SK-N-SH (cell line): ENCODE results near the gene EFCAB6. TPM values are rescaled to one million over a fixed set of nuclear protein-coding genes. Genes with fewer than 3 reads are reported as not detected.

Source experiments
- CTCF ChIA-PET: fragments of 300-600, 350-600 bp; formaldehyde crosslinking; extraction: SDS; loops from one replicate; lab custom pipeline; 2021; lab: Yijun Ruan, JAX
- POLR2A ChIA-PET: fragments of 350-600 bp; sonication (Branson Sonifier 250); formaldehyde crosslinking; extraction: SDS; loops from one replicate; lab custom pipeline; 2020; ENCODE audit warnings: antibody characterized with exemption, inconsistent platforms; lab: Yijun Ruan, JAX
- DNase-seq: peaks from one replicate; pipeline ENCODE4 v3.0.0; 2012
- H2AFZ ChIP-seq: fragments of 200-600 bp; sonication (generic); 2 replicates; pipeline ENCODE4 v1.8.1; 2016; ENCODE audit warnings: antibody characterized with exemption, mild to moderate bottlenecking, low read depth
- H3F3A ChIP-seq: fragments of 200-600 bp; sonication (generic); replicated peaks from 2 replicates; pipeline ENCODE3; 2016; ENCODE audit warnings: antibody characterized with exemption, mild to moderate bottlenecking; ENCODE audit not compliant: insufficient read depth
- H3K27ac ChIP-seq, 2 experiments: fragments of 200-500 bp in 1 of 2; fragments of 200-600 bp in 1 of 2; sonication (Bioruptor generic) in 1 of 2; sonication (generic), shearing (Covaris generic) in 1 of 2; 2 replicates each; pipeline versions ENCODE4 v1.5.1 to v1.6.1; 2014 to 2016; ENCODE audit warnings: low read depth in 2 of 2, inconsistent platforms in 1 of 2, low read length in 1 of 2, mild to moderate bottlenecking in 1 of 2, mixed read lengths in 1 of 2
- H3K27me3 ChIP-seq: fragments of 200-600 bp; sonication (generic), shearing (Covaris generic); 2 replicates; pipeline ENCODE4 v1.6.1; 2016; ENCODE audit warnings: mixed run types; ENCODE audit not compliant: insufficient read depth
- H3K36me3 ChIP-seq, 2 experiments: fragments of 200-500 bp in 1 of 2; fragments of 200-600 bp in 1 of 2; sonication (Bioruptor generic) in 1 of 2; sonication (generic) in 1 of 2; replicated peaks in 1 of 2; 2 replicates each; pipeline versions ENCODE3 to v1.5.1; 2014 to 2016; ENCODE audit warnings: low read length in 1 of 2, mild to moderate bottlenecking in 1 of 2; ENCODE audit not compliant: insufficient read depth in 2 of 2, control insufficient read depth in 1 of 2
- H3K4me1 ChIP-seq, 2 experiments: fragments of 200-500 bp in 1 of 2; fragments of 200-600 bp in 1 of 2; sonication (Bioruptor generic) in 1 of 2; sonication (generic), shearing (Covaris generic) in 1 of 2; 2 replicates each; pipeline versions ENCODE4 v1.5.1 to v1.6.1; 2014 to 2016; ENCODE audit warnings: low read depth in 1 of 2, low read length in 1 of 2, mixed run types in 1 of 2; ENCODE audit not compliant: insufficient read depth in 2 of 2, control insufficient read depth in 1 of 2
- H3K4me2 ChIP-seq: fragments of 200-600 bp; sonication (generic), shearing (Covaris generic); 2 replicates; pipeline ENCODE4 v1.6.1; 2017; ENCODE audit warnings: mixed run types
- H3K4me3 ChIP-seq, 2 experiments: fragments of 200-500 bp in 1 of 2; fragments of 200-600 bp in 1 of 2; sonication (Bioruptor generic) in 1 of 2; sonication (generic), shearing (Covaris generic) in 1 of 2; 2 replicates each; pipeline versions ENCODE4 v1.5.1 to v1.8.1; 2014 to 2016; ENCODE audit warnings: low read depth in 2 of 2, inconsistent platforms in 1 of 2, low read length in 1 of 2, mild to moderate bottlenecking in 1 of 2, mixed read lengths in 1 of 2, moderate library complexity in 1 of 2
- H3K79me2 ChIP-seq: fragments of 200-600 bp; sonication (generic); 2 replicates; pipeline ENCODE4 v1.8.1; 2017; ENCODE audit warnings: mild to moderate bottlenecking; ENCODE audit not compliant: insufficient read depth
- H3K9ac ChIP-seq: fragments of 200-600 bp; sonication (generic); 2 replicates; pipeline ENCODE4 v1.6.1; 2017; ENCODE audit warnings: mixed run types
- H3K9me2 ChIP-seq: fragments of 200-600 bp; sonication (generic); 2 replicates; pipeline ENCODE4 v1.6.1; 2017; ENCODE audit warnings: mixed run types
- H3K9me3 ChIP-seq: fragments of 200-600 bp; sonication (generic); 2 replicates; pipeline ENCODE4 v1.6.1; 2017; ENCODE audit warnings: mixed run types, mild to moderate bottlenecking, moderate library complexity
- H4K20me1 ChIP-seq: fragments of 200-600 bp; sonication (generic); 2 replicates; pipeline ENCODE4 v1.6.1; 2017; ENCODE audit warnings: mild to moderate bottlenecking, mixed run types; ENCODE audit not compliant: insufficient read depth
- CHD2 ChIP-seq: fragments of 150-350 bp; IDR thresholded peaks from 2 replicates; pipeline ENCODE4 v1.6.1; 2018; ENCODE audit warnings: low read length; ENCODE audit not compliant: partially characterized antibody
- ELF1 ChIP-seq: IDR thresholded peaks from 2 replicates; pipeline ENCODE4 v1.4.0; 2012
- EP300 ChIP-seq, 2 experiments: IDR thresholded peaks; 2 replicates each; pipeline versions ENCODE4 v1.4.0 to v1.6.1; 2012; ENCODE audit warnings: borderline replicate concordance in 1 of 2, low read depth in 1 of 2, low read length in 1 of 2
- JUND ChIP-seq: IDR thresholded peaks from 2 replicates; pipeline ENCODE4 v1.4.0; 2012
- NRF1 ChIP-seq: IDR thresholded peaks from 2 replicates; pipeline ENCODE4 v1.6.1; 2012; ENCODE audit warnings: low read depth, mild to moderate bottlenecking, low read length
- RFX5 ChIP-seq: IDR thresholded peaks from 2 replicates; pipeline ENCODE4 v1.6.1; 2012; ENCODE audit warnings: mild to moderate bottlenecking, improper control_type of control experiment, low read length
- TAF1 ChIP-seq: IDR thresholded peaks from 2 replicates; pipeline ENCODE4 v1.6.1; 2012; ENCODE audit warnings: low read depth, mild to moderate bottlenecking, low read length, moderate library complexity, borderline replicate concordance
- TCF12 ChIP-seq: IDR thresholded peaks from 2 replicates; pipeline ENCODE4 v1.4.0; 2012
- USF1 ChIP-seq: IDR thresholded peaks from 2 replicates; pipeline ENCODE4 v1.4.0; 2012; ENCODE audit warnings: low read depth, borderline replicate concordance
- WGBS: methylation state at CpG from one replicate; pipeline ENCODE4 v1.1.6; 2017; ENCODE audit warnings: low lambda C conversion rate; 5-methylcytosine and 5-hydroxymethylcytosine counted together
- polyA plus RNA-seq, 3 experiments: library from polyadenylated mRNA; depleted of rRNA; stranded (reverse); fragments of >200 nt; gene quantifications; 2 replicates each; pipeline ENCODE4 v1.2.3, GENCODE V29; 2012

The EFCAB6 gene
- polyA plus RNA-seq, 1 of the 3 experiments (the other 2 are of a cell fraction) = 0.46 TPM

- Histone ChIP-seq H3F3A (no peaks in the 10 kb centered on the region), H3K27ac (no peak overlapping the region), H2AFZ (no peak overlapping the region), H3K79me2 (no peaks in the 10 kb centered on the region), H3K27me3 (no peaks in the 10 kb centered on the region), H3K4me1 (peaks cover 0 to 2% of the 10 kb centered on the region in 2 experiments; a peak in 1 of 4 replicates), H3K9me2 (no peaks in the 10 kb centered on the region), H4K20me1 (no peaks in the 10 kb centered on the region), H3K36me3 (no peaks in the 10 kb centered on the region), H3K4me3 (no peak overlapping the region), H3K4me2 (no peak overlapping the region), H3K9me3 (no peaks in the 10 kb centered on the region), H3K9ac (no peak overlapping the region)
- CTCF ChIA-PET = no interaction called here
- POLR2A ChIA-PET = no interaction called here
- 67% methylated on average over 1 of the region's 23 CpGs for WGBS
- no peak for DNase-seq
- TF ChIP-seq CHD2 (no peak), TAF1 (no peak), NRF1 (no peak)
These were observed 269.2 kb downstream of the EFCAB6 start for GRCh38 chr22:43542681-43543521.

GRCh38 chr22:43541462-43542407, 270.4 kb downstream of the EFCAB6 start:
- H3K4me2 ChIP-seq = no peak overlapping the region
- H3K9me3 ChIP-seq = no peaks in the 10 kb centered on the region
- 80% methylated on average over 13 of the region's 18 CpGs for WGBS
- H3K9ac ChIP-seq = no peak overlapping the region
- H2AFZ ChIP-seq = no peak overlapping the region
- no peaks in the 10 kb centered on the region for H4K20me1 ChIP-seq
- POLR2A ChIA-PET = no interaction called here
- H3K79me2 ChIP-seq = no peaks in the 10 kb centered on the region
- CTCF ChIA-PET = no interaction called here
- no peak for TF ChIP-seq ELF1
- no peak for TF ChIP-seq RFX5
- no peak for TF ChIP-seq USF1
- TF ChIP-seq EP300 (IDR thresholded peaks at IDR 0.05; ENCODE audit: borderline replicate concordance in 1 of 2, low read depth in 1 of 2, low read length in 1 of 2) = no peak
- TF ChIP-seq TAF1 = no peak
- no peak for TF ChIP-seq JUND
- TF ChIP-seq TCF12 = no peak
- H3K36me3 ChIP-seq = no peaks in the 10 kb centered on the region
- DNase-seq = no peak
- no peak overlapping the region for H3K4me3 ChIP-seq
- no peaks in the 10 kb centered on the region for H3K27me3 ChIP-seq
- no peaks in the 10 kb centered on the region for H3K9me2 ChIP-seq
- no peak overlapping the region for H3K27ac ChIP-seq
- H3K4me1 ChIP-seq = peaks cover 0 to 2% of the 10 kb centered on the region in 2 experiments; a peak in 1 of 4 replicates
- H3F3A ChIP-seq = no peaks in the 10 kb centered on the region
